HG03175 (cell line): ENCODE measurements around the gene CCNB1IP1.
"Not testable (repeated sequence)": the region's sequence is repeated elsewhere in the genome, so short reads cannot be mapped to it uniquely, and the experiment has no call there.

Experiments
- ATAC-seq: cut with Tn5 transposase; IDR thresholded peaks from one replicate; pipeline ENCODE4 v1.9.1; 2021; ENCODE audit warnings: mild to moderate bottlenecking, moderate library complexity; ENCODE audit not compliant: unreplicated experiment

Gene CCNB1IP1

GRCh38 chr14:20332788-20333493, at the start of gene CCNB1IP1:
TSS of gene CCNB1IP1 (minus strand) at chr14:20333279. CDS start at chr14:20316523, 16,756 bp downstream.
- peak; percentile 99 for ATAC-seq

GRCh38 chr14:20382526-20382925, 49.4 kb upstream of the CCNB1IP1 start:
- no peak for ATAC-seq

GRCh38 chr14:20381341-20381740, 48.3 kb upstream of the CCNB1IP1 start:
- ATAC-seq, result no peak

GRCh38 chr14:20380681-20381080, 47.6 kb upstream of the CCNB1IP1 start:
- ATAC-seq, result no peak

GRCh38 chr14:20379743-20380142, 46.7 kb upstream of the CCNB1IP1 start:
- no peak for ATAC-seq

GRCh38 chr14:20377171-20377570, 44.1 kb upstream of the CCNB1IP1 start:
- no peak for ATAC-seq

- ATAC-seq, result no peak
Measured at GRCh38 chr14:20376071-20376588, 43.1 kb upstream of the CCNB1IP1 start.

- ATAC-seq, result no peak
Measured at GRCh38 chr14:20375471-20375870, 42.4 kb upstream of the CCNB1IP1 start.

- no peak for ATAC-seq
Measured at GRCh38 chr14:20372796-20373195, 39.7 kb upstream of the CCNB1IP1 start.

- no peak for ATAC-seq
Measured at GRCh38 chr14:20365928-20366327, 32.8 kb upstream of the CCNB1IP1 start.

- not testable (repeated sequence) for ATAC-seq
Measured at GRCh38 chr14:20358474-20358873, 25.4 kb upstream of the CCNB1IP1 start.

GRCh38 chr14:20356422-20356821, 23.3 kb upstream of the CCNB1IP1 start:
- no peak for ATAC-seq

GRCh38 chr14:20350860-20351259, 17.8 kb upstream of the CCNB1IP1 start:
- ATAC-seq, result no peak

GRCh38 chr14:20350282-20350681, 17.2 kb upstream of the CCNB1IP1 start:
- no peak for ATAC-seq

- ATAC-seq, result no peak
Measured at GRCh38 chr14:20347747-20348146, 14.7 kb upstream of the CCNB1IP1 start.

- no peak for ATAC-seq
Measured at GRCh38 chr14:20346713-20347112, 13.6 kb upstream of the CCNB1IP1 start.

GRCh38 chr14:20345366-20345765, 12.3 kb upstream of the CCNB1IP1 start:
- no peak for ATAC-seq

- ATAC-seq, result no peak
Measured at GRCh38 chr14:20343862-20344220, 10.8 kb upstream of the CCNB1IP1 start.

GRCh38 chr14:20343092-20343861, 10.2 kb upstream of the CCNB1IP1 start, which contains the start of gene PARP2:
TSS of gene PARP2 (plus strand) at chr14:20343635. CDS start at chr14:20343642, 7 bp downstream.
- peak; percentile 91 for ATAC-seq

GRCh38 chr14:20341646-20342045, 8.6 kb upstream of the CCNB1IP1 start:
- no peak for ATAC-seq

- not testable (repeated sequence) for ATAC-seq
Measured at GRCh38 chr14:20341032-20341431, 8.0 kb upstream of the CCNB1IP1 start.

- no peak for ATAC-seq
Measured at GRCh38 chr14:20334017-20334416, 938 bp upstream of the CCNB1IP1 start.
